Neural cell (in vitro differentiated cells): Measurements from ENCODE around the gene ITGB5. TPM values are rescaled to one million over a fixed set of nuclear protein-coding genes. Genes with fewer than 3 reads are reported as not detected.

Experiments
- H2AFZ ChIP-seq: fragments of 200-600, 300-800 bp; sonication (generic), shearing (Covaris generic); 2 replicates; pipeline ENCODE4 v1.6.0; 2014; ENCODE audit warnings: low read depth, mild to moderate bottlenecking, antibody characterized with exemption, low read length, moderate library complexity
- H3F3A ChIP-seq: fragments of 200-600 bp; shearing (Covaris generic); 2 replicates; pipeline ENCODE4 v1.6.1; 2016; ENCODE audit warnings: mild to moderate bottlenecking, moderate library complexity, mixed read lengths, antibody characterized with exemption, low read length; ENCODE audit not compliant: insufficient read depth, poor library complexity, severe bottlenecking
- H3K27ac ChIP-seq: fragments of 200-600, 300-800 bp; sonication (generic), shearing (Covaris generic); 2 replicates; pipeline ENCODE4 v1.5.1; 2014; ENCODE audit warnings: mild to moderate bottlenecking, low read length, moderate library complexity
- H3K27me3 ChIP-seq: fragments of 300-800, 200-600 bp; sonication (generic), shearing (Covaris generic); 2 replicates; pipeline ENCODE4 v1.6.0; 2014; ENCODE audit warnings: mild to moderate bottlenecking, low read depth, low read length, moderate library complexity; ENCODE audit not compliant: insufficient read depth
- H3K36me3 ChIP-seq: fragments of 300-800, 200-600 bp; sonication (generic), shearing (Covaris generic); 2 replicates; pipeline ENCODE4 v1.5.1; 2014; ENCODE audit warnings: mild to moderate bottlenecking, antibody characterized with exemption, low read length, moderate library complexity; ENCODE audit not compliant: insufficient read depth
- H3K4me2 ChIP-seq: fragments of 300-800, 200-600 bp; sonication (generic), shearing (Covaris generic); 2 replicates; pipeline ENCODE4 v1.6.0; 2014; ENCODE audit warnings: mild to moderate bottlenecking, low read length
- H3K4me3 ChIP-seq: fragments of 300-800, 200-600 bp; sonication (generic), shearing (Covaris generic); 2 replicates; pipeline ENCODE4 v1.5.1; 2014; ENCODE audit warnings: mild to moderate bottlenecking, low read length, moderate library complexity
- H3K79me2 ChIP-seq: fragments of 200-600 bp; shearing (Covaris generic); replicated peaks from 2 replicates; pipeline ENCODE4 v1.6.0; 2014; ENCODE audit warnings: mild to moderate bottlenecking, low read length, moderate library complexity; ENCODE audit not compliant: insufficient read depth
- H3K9ac ChIP-seq: fragments of 300-800, 200-600 bp; sonication (generic), shearing (Covaris generic); 2 replicates; pipeline ENCODE4 v1.6.1; 2016; ENCODE audit warnings: mild to moderate bottlenecking, low read length, mixed read lengths
- H3K9me2 ChIP-seq: fragments of 200-600 bp; shearing (Covaris generic); 2 replicates; pipeline ENCODE4 v1.6.1; 2016; ENCODE audit warnings: mild to moderate bottlenecking, low read length, mixed read lengths; ENCODE audit not compliant: insufficient read depth
- H3K9me3 ChIP-seq: fragments of 200-600, 300-800 bp; sonication (generic), shearing (Covaris generic); 2 replicates; pipeline ENCODE4 v1.6.1; 2016; ENCODE audit warnings: mild to moderate bottlenecking, mixed run types, low read length, moderate library complexity, mixed read lengths
- H4K20me1 ChIP-seq: fragments of 200-600 bp; shearing (Covaris generic); 2 replicates; pipeline ENCODE4 v1.6.1; 2016; ENCODE audit warnings: mild to moderate bottlenecking, mixed run types; ENCODE audit not compliant: insufficient read depth
- CTCF ChIP-seq: fragments of 450-650 bp; IDR thresholded peaks from 2 replicates; pipeline ENCODE4 v1.5.1; 2014; ENCODE audit warnings: antibody characterized with exemption, mild to moderate bottlenecking, moderate library complexity; ENCODE audit not compliant: poor library complexity, severe bottlenecking
- EP300 ChIP-seq: fragments of 450-650 bp; conservative IDR thresholded peaks from 2 replicates; pipeline ENCODE4 v1.6.1; 2014; ENCODE audit warnings: antibody characterized with exemption, mild to moderate bottlenecking, moderate library complexity; ENCODE audit not compliant: poor library complexity, severe bottlenecking
- EZH2 ChIP-seq: fragments of 200-600, 300-800 bp; shearing (Covaris generic), sonication (generic); IDR thresholded peaks from 2 replicates; pipeline ENCODE4 v1.6.1; 2014; ENCODE audit warnings: antibody characterized with exemption, low read length, borderline replicate concordance, mild to moderate bottlenecking; ENCODE audit not compliant: insufficient read depth, poor library complexity, severe bottlenecking
- MXI1 ChIP-seq: fragments of 450-650 bp; conservative IDR thresholded peaks from 2 replicates; pipeline ENCODE4 v1.6.1; 2014; ENCODE audit warnings: antibody characterized with exemption, mild to moderate bottlenecking; ENCODE audit not compliant: poor library complexity, severe bottlenecking
- POLR2AphosphoS5 ChIP-seq: IDR thresholded peaks from 2 replicates; pipeline ENCODE4 v1.6.1; 2012
- RAD21 ChIP-seq: fragments of 450-650 bp; conservative IDR thresholded peaks from 2 replicates; pipeline ENCODE4 v1.6.1; 2014; ENCODE audit warnings: antibody characterized with exemption, mild to moderate bottlenecking, moderate library complexity
- REST ChIP-seq: IDR thresholded peaks from 2 replicates; pipeline ENCODE4 v1.6.1; 2012; ENCODE audit warnings: borderline replicate concordance
- SMC3 ChIP-seq: fragments of 450-650 bp; conservative IDR thresholded peaks from 2 replicates; pipeline ENCODE4 v1.6.1; 2014; ENCODE audit warnings: antibody characterized with exemption, mild to moderate bottlenecking, moderate library complexity; ENCODE audit not compliant: poor library complexity
- TAF1 ChIP-seq: IDR thresholded peaks from 2 replicates; pipeline ENCODE4 v1.6.1; 2012; ENCODE audit warnings: low read depth
- polyA plus RNA-seq: library from polyadenylated mRNA; depleted of rRNA; stranded (reverse); fragments of >200 nt; gene quantifications from 2 replicates; pipeline ENCODE4 v1.2.3, GENCODE V29; 2014

Gene ITGB5
- polyA plus RNA-seq, 1 donor from 2014 or later: 1.2 TPM

GRCh38 chr3:124853446-124853845, 33.7 kb downstream of the ITGB5 start:
- H3K9me2 ChIP-seq: no peaks in the 10 kb centered on the region
- no peaks in the 10 kb centered on the region for H3K79me2 ChIP-seq
- H3K27me3 ChIP-seq: no peaks in the 10 kb centered on the region
- H3K36me3 ChIP-seq: no peaks in the 10 kb centered on the region
- no peak overlapping the region for H3K27ac ChIP-seq
- no peak overlapping the region for H2AFZ ChIP-seq
- no peak overlapping the region for H3K4me2 ChIP-seq
- H3K9ac ChIP-seq: no peak overlapping the region
- H4K20me1 ChIP-seq: no peaks in the 10 kb centered on the region
- H3F3A ChIP-seq: no peaks in the 10 kb centered on the region
- H3K4me3 ChIP-seq: no peak overlapping the region
- TF ChIP-seq RAD21 (no peak), CTCF (no peak), POLR2AphosphoS5 (no peak), MXI1 (no peak), SMC3 (no peak), EZH2 (no peak), TAF1 (no peak), EP300 (no peak), REST (no peak)
- no peaks in the 10 kb centered on the region for H3K9me3 ChIP-seq

- no peak overlapping the region for H3K27ac ChIP-seq
These were observed 35.3 kb downstream of the ITGB5 start for GRCh38 chr3:124851905-124852304.

More at GRCh38 chr3:124851905-124852304, 35.3 kb downstream of the ITGB5 start:
- Histone ChIP-seq H3K4me3 (no peak overlapping the region), H3K27me3 (no peaks in the 10 kb centered on the region), H4K20me1 (no peaks in the 10 kb centered on the region), H3K79me2 (no peaks in the 10 kb centered on the region), H3K9me3 (no peaks in the 10 kb centered on the region), H3K4me2 (no peak overlapping the region), H2AFZ (no peak overlapping the region), H3K9me2 (no peaks in the 10 kb centered on the region), H3K36me3 (no peaks in the 10 kb centered on the region), H3F3A (no peaks in the 10 kb centered on the region), H3K9ac (no peak overlapping the region)
- no peak for TF ChIP-seq MXI1
- no peak for TF ChIP-seq CTCF
- no peak for TF ChIP-seq RAD21
- TF ChIP-seq POLR2AphosphoS5: no peak
- TF ChIP-seq TAF1: no peak
- TF ChIP-seq REST: no peak
